Skeletal muscle cell (primary cell): ENCODE data around the gene OMP.

Source experiments
- DNase-seq: peaks from one replicate; pipeline ENCODE4 v3.0.0-alpha.2; 2010; ENCODE audit warnings: low read depth
- H3K4me3 ChIP-seq: 2 replicates; pipeline ENCODE4 v1.5.1; 2011; ENCODE audit warnings: low read depth, mild to moderate bottlenecking, control low read depth, low read length, moderate library complexity

Gene OMP

DNA sequence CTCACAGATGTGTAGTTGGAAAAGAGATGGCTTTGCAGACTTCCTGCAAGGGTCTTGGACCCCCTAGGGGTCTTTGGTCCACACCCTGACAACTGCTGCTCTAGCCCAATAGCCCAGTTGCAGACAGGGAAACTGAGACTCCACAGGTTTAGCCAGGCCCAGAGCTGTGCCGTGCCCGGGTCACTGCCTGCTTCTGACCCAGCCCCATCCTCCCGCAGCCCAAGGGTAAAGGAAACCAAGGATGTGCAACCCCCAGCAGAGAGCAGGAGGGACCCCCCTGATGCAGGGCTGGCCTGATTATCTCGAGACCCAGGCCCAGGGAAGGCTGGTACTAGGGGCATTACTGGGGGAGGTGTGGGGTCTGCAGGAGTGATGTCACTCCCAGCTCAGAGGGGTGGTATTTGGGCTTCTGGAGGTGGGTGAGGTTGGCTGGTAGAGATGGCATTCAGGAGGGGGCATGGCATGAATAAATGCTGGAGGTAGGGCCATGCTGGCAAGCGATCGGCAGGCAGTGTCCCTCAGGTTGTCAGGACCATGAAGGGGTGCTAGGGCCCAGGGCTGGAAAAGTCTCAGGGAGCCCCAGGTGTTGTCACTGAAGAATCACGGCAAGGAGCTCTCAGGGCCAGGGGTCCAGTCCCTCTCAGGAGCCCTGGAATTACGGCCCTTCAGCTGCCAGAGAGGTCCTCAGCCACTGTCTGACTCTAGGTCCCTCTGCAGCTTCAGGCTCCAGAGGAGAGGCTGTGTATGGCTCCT is 46.5 kb downstream of the OMP start:
- H3K4me3 ChIP-seq = no peak overlapping the region
- DNase-seq = no peak

DNA sequence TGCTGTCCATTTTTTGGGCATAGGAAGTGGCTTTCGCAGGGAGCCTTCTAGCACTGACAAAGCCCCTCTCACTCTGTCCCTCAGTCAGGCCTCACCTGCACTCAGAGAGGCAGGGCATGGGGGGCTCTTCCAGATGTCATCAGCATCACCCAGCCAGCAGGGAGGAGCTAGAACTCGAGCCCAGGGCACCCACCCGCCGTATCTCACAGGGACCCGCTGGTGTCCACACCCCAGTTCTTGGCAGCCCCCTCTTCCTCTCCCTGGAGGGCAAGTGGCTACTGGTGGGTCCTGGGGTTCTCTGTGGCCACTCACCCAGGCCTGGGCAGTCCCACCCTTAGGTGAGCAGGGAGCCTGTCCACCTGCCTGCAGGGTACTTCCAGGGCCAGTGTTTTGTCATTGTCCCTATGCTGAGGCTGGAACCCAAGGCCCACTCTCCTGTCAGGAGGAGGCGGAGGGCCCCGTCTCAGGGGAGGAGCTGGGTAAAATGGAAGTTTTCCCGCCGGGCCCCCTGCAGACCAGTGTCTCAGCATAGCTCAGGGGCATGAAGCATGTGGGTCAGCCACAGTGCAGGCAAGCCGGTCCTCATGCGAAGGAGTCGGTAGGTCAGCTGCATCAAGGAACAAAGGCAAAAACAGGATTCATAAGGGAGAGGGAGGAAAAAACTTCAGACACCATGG is 47.2 kb downstream of the OMP start:
- no peak for DNase-seq
- H3K4me3 ChIP-seq = no peak overlapping the region

DNA sequence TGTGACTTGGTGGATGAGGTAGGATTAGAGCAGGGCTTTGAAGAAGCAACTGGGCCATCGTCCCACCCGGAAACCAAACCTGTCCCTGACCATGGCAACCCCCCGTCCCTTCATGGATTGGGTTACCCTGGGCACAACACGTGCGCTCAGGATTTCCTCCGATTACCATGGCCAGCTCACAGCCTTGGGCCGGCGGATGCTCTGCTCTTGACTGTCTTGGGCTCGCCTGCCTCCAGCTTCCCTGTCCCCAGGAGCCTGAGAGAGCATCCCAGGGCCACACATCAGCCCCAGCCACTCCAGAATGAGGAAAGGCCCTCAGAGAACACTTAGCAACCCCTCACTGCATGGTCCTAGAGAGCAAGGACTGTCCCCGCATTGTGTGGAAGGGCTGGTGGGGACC is 48.2 kb downstream of the OMP start:
- no peak for DNase-seq
- H3K4me3 ChIP-seq = no peak overlapping the region

DNA sequence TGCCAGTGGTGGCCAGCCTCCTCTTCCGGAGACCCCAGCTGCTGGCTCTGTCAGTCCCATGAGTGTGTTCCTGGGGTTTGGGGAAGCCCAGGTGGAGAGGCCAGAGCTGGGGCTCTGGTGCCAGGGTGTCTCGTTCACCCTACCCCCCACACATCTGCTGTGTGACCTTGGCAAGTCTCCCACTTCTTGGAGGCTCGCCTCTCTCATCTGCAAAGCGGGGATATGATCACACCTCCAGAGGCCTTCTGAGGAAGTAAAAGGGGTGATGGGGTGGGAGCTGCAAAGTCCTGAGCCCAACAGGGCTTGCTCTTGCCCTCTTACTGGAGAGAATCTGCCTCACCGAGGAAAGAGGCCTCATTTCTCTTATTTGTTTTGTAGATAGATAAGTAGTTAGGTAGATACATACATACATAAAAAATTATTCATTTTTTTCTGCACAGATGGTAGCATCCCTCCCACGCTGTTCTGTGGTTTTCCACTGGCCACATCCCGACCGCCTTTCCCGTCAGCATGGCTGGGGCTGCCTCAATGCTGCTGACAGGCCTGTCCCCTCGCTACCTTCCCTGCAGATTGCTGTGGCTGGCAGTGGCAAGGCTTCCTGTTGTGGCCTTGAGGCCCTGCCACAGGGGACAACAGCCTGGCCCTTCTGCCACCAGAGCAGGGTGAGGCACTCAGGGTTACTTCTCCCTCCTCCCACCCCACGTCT is 49.3 kb downstream of the OMP start:
- H3K4me3 ChIP-seq = no peak overlapping the region
- DNase-seq = no peak

DNA sequence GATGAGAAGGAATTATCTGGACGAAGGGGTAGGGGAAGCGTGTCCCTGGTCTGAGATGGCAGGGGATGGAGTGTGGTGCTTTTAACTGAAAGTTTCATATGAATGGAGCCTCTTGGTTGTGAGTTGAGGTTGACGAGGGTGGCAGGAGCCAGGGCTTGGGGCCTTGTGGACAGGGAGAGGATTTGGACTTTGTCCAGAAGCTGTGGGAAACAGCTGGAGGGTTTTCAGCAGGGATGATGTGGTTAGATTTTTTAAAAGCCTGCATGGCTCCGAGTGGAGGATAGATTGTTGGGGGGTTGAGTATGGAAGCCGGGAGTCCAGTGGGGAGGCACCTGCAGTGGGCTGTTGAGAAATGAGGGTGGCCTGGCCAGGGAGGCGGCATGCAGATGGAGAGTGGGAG is 50.2 kb downstream of the OMP start:
- no peak for DNase-seq
- H3K4me3 ChIP-seq = no peak overlapping the region
